HG03354 (cell line): ENCODE results near the gene KLF5.

ENCODE experiments used
- ATAC-seq: cut with Tn5 transposase; IDR thresholded peaks from one replicate; pipeline ENCODE4 v1.9.1; 2021; ENCODE audit warnings: mild to moderate bottlenecking; ENCODE audit not compliant: unreplicated experiment, poor library complexity, severe bottlenecking

KLF5 gene

GRCh38 chr13:73119612-73120011 is 60.8 kb downstream of the KLF5 start:
- no peak for ATAC-seq
